ENCODE results near the gene C3orf22.

Gene C3orf22

GRCh38 chr3:126515066-126515706, 43.5 kb downstream of the C3orf22 start:
- no peak for DNase-seq (ENCODE audit: low read depth in 2 of 3, low spot score in 1 of 3)

- DNase-seq (ENCODE audit: low read depth in 2 of 3, low spot score in 1 of 3), result no peak
Measured at GRCh38 chr3:126514161-126514560, 44.6 kb downstream of the C3orf22 start.

- DNase-seq (ENCODE audit: low read depth in 2 of 3, low spot score in 1 of 3), result no peak
Measured at GRCh38 chr3:126512916-126513650, 45.6 kb downstream of the C3orf22 start.

DNA sequence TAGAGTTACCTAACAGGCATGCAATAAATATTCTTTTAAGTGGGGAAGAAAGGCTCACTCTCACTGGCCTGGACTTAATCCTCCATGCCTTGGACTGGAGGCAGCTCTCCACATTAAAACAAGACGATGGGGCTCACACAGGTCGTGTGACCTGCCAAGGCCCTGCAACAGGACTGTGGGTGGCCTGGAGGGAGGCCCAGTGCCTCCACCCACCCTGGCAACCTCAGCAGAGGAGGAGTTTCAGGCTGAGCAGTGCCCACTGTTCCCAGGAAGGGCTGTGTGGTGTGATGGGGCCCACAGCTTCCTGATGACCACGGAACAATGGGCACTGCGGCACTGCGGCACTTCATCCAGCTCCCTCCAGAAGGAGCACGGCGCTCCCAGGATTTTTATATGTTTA, 46.7 kb downstream of the C3orf22 start:
- DNase-seq (ENCODE audit: low read depth in 2 of 3, low spot score in 1 of 3), result no peak

- DNase-seq (ENCODE audit: low read depth in 2 of 3, low spot score in 1 of 3), result no peak
Measured at GRCh38 chr3:126511291-126511690, 47.4 kb downstream of the C3orf22 start.

- no peak for DNase-seq (ENCODE audit: low read depth in 2 of 3, low spot score in 1 of 3)
Measured at GRCh38 chr3:126510308-126510910, 48.3 kb downstream of the C3orf22 start.

GRCh38 chr3:126509597-126510307, 49.0 kb downstream of the C3orf22 start:
- no peak for DNase-seq (ENCODE audit: low read depth in 2 of 3, low spot score in 1 of 3)

DNA sequence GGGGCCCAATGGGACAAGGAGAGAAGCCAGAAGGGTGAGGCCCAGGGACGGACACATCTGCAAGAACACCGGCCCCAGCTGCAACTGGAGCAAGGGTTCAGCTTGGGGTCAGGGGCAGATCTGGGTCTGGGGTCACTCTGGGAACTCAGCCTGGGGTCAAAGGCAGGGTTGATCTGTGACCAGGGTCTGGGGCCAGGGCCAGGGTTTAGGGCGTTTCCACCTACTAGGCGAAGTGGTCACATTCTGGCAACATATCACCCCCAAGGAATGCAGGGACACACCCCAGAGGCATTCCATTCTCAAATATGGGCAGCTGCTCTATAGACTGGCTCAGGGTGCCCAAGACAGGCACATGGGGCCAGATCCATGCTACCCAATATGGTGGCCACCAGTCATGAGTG, 50.2 kb downstream of the C3orf22 start:
- DNase-seq (ENCODE audit: low read depth in 2 of 3, low spot score in 1 of 3), result no peak

GRCh38 chr3:126507886-126508285, 50.8 kb downstream of the C3orf22 start:
- no peak for DNase-seq (ENCODE audit: low read depth in 2 of 3, low spot score in 1 of 3)

DNA sequence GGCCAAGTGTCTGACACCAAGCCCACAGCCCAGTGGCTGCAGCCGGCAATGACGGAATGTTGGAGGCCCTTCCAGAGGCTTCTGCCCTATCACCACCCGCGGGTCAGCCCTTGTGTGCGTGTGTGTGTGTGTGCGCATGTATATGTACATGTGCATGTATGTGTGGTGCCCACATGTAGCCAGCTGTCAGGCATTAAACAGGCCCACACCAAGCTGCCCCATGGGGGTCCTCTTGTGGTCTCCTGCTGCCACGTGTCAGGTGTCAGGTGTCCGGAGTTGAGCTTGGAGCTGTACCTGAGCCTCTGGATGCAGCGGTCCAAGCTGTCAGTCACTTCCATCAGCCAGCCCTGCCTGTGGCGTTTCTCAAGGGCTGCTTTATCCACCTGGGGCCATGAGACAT, 55.0 kb downstream of the C3orf22 start:
- no peak for DNase-seq (ENCODE audit: low read depth in 2 of 3, low spot score in 1 of 3)

GRCh38 chr3:126502656-126503055, 56.1 kb downstream of the C3orf22 start:
- no peak for DNase-seq (ENCODE audit: low read depth in 2 of 3, low spot score in 1 of 3)

DNA sequence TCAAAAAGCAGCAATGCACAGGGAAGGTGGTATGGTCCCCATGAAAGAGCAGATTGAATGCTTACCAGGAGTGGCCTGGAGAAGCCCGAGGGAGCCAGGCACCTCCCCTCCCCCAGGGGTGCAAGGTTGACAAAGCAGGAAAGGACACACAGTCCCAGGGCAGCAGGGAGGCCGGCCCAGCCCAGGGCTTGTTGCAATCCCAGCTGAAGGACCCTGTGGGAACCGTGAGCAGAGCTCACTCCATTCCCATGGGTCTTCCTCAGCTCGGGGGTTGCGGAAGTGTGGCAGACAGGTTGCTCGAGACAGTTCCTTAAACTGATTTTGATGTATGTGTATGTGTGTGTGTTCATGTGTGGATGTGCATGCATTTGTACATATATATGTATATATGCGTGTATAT, 57.0 kb downstream of the C3orf22 start:
- no peak for DNase-seq (ENCODE audit: low read depth in 2 of 3, low spot score in 1 of 3)

DNA sequence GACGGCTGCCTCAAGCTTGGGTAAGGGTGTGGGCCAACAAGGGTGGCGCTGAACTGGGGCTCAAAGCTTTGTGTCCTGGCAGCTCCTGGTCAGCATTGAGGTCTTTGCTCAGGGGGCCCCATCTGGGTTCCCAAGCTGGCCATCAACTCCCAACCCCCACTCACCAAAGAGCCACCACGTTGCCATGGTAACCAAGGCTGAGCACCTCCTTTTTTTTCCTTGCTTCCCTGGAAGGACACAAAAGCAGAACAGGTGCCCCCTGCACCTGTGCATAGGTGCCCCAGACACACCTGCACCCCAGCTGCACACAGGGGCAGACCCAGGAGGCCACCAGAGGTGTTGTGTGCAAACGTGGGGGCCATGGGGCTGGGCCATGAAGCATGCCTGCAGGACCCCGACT, 57.7 kb downstream of the C3orf22 start:
- DNase-seq (ENCODE audit: low read depth in 2 of 3, low spot score in 1 of 3), result no peak

DNA sequence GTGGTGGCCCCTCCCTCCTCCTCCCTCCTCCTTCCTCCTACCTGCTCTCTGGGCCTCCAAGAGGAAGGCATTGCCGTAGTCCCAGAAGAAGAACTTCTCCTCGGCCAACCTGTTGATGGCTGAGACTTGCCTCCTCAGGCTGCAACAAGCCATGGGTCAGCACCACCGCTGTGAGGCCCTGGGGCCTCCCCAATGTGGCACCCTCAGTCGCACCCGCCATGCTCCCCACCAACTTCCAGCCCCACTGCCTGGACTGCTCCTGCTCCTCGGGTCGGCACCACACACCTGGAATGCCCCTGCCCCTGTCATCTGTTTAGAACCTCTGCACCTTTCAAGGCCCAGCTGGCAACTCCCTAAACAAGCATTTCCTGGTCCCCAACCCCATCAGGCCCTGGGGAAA, 58.7 kb downstream of the C3orf22 start:
- no peak for DNase-seq (ENCODE audit: low read depth in 2 of 3, low spot score in 1 of 3)
